ENCODE measurements around the gene LTF. TPM values are rescaled to one million over a fixed set of nuclear protein-coding genes. Genes with fewer than 3 reads are reported as not detected.

The LTF gene
- polyA plus RNA-seq (2013, experiment 1 of 4), result not detected
- polyA plus RNA-seq (2013, experiment 2 of 4), result not detected
- polyA plus RNA-seq (2013, experiment 3 of 4), result not detected
- not detected for polyA plus RNA-seq (2013, experiment 4 of 4)

DNA sequence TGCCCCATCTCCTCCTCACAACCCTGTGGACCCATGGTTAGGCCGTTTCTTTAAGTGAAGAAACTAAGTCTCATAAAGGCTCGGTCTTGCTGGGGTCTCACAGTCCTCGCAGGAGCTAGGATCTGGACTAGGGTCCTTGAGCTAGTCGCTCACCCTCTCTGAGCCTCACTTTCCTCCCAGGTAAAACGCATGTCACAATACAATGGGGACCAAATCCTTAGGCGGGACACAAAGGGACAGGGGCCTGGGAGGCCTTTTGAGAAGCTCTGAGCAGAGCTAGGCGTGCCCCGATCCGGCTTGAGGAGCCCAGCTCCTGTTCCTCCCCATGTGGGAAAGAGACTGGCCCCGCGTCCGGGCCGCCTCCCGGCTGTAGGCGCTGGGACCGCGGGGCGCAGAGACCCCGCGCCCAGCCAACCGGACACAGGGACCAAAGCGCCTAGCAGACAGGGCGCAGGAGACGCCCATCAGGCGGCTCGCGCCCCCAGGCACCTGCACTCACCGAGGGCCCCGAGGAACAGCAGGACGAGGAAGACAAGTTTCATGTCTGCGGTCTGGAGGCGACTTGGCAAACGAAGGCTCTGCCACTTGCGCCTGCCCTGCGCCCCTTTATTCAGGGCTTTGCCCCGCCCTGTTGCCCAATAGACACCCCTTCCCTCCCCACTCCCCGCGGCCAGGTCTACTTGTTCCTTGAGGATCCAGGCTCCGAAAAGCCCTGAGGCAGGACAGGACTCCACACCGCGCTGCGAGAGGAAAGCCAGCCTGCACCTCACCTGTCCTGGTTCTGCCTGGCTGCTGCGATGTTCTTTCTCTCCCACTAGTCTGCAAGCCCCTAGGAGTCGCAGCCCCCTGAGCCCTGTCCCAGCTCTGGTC lies at the start of gene LTF:
Gene LTF (minus strand): TSS at position 580 of the 870 bp plus-strand sequence. CDS start 38 bp downstream, at position 542.
- H3K27me3 ChIP-seq (ENCODE audit: control insufficient read depth, insufficient read depth, low read length, poor library complexity, severe bottlenecking), result no peaks in the 10 kb centered on the region
- 91 to 92% methylated on average over 44 of the region's 44 CpGs for WGBS, 2 experiments

GRCh38 chr3:46512191-46512749 lies 47.6 kb upstream of the LTF start:
- Histone ChIP-seq H3K9me3 (ENCODE audit: control insufficient read depth, low read length) (no peaks in the 10 kb centered on the region), H3K27ac (ENCODE audit: insufficient read depth, low read depth, low read length, poor library complexity, severe bottlenecking) (no peak overlapping the region), H3K27me3 (ENCODE audit: control insufficient read depth, insufficient read depth, low read length, poor library complexity, severe bottlenecking) (no peaks in the 10 kb centered on the region), H3K4me1 (ENCODE audit: control insufficient read depth, insufficient read depth, low read length) (no peaks in the 10 kb centered on the region), H3K36me3 (ENCODE audit: control insufficient read depth, insufficient read depth, low read length) (no peaks in the 10 kb centered on the region), H3K4me3 (ENCODE audit: insufficient read depth, low read depth, low read length) (no peak overlapping the region)
- WGBS, 2 experiments, result 89 to 93% methylated on average over 2 of the region's 2 CpGs

More for the DNA sequence above, at the start of gene LTF:
- Histone ChIP-seq H3K9me3 (ENCODE audit: control insufficient read depth, low read length) (no peaks in the 10 kb centered on the region), H3K4me3 (ENCODE audit: insufficient read depth, low read depth, low read length) (no peak within 1 kb of the TSS), H3K27ac (ENCODE audit: insufficient read depth, low read depth, low read length, poor library complexity, severe bottlenecking) (no peak within 1 kb of the TSS), H3K4me1 (ENCODE audit: control insufficient read depth, insufficient read depth, low read length) (no peaks in the 10 kb centered on the region), H3K36me3 (ENCODE audit: control insufficient read depth, insufficient read depth, low read length) (no peaks in the 10 kb centered on the region)

GRCh38 chr3:46509661-46510187 lies 45.0 kb upstream of the LTF start:
- no peaks in the 10 kb centered on the region for H3K9me3 ChIP-seq (ENCODE audit: control insufficient read depth, low read length)
- H3K4me3 ChIP-seq (ENCODE audit: insufficient read depth, low read depth, low read length), result no peak overlapping the region
- H3K27ac ChIP-seq (ENCODE audit: insufficient read depth, low read depth, low read length, poor library complexity, severe bottlenecking), result no peak overlapping the region
- H3K27me3 ChIP-seq (ENCODE audit: control insufficient read depth, insufficient read depth, low read length, poor library complexity, severe bottlenecking), result no peaks in the 10 kb centered on the region
- no peaks in the 10 kb centered on the region for H3K4me1 ChIP-seq (ENCODE audit: control insufficient read depth, insufficient read depth, low read length)
- H3K36me3 ChIP-seq (ENCODE audit: control insufficient read depth, insufficient read depth, low read length), result no peaks in the 10 kb centered on the region
- WGBS, 2 experiments, result 87 to 90% methylated on average over 4 of the region's 4 CpGs

DNA sequence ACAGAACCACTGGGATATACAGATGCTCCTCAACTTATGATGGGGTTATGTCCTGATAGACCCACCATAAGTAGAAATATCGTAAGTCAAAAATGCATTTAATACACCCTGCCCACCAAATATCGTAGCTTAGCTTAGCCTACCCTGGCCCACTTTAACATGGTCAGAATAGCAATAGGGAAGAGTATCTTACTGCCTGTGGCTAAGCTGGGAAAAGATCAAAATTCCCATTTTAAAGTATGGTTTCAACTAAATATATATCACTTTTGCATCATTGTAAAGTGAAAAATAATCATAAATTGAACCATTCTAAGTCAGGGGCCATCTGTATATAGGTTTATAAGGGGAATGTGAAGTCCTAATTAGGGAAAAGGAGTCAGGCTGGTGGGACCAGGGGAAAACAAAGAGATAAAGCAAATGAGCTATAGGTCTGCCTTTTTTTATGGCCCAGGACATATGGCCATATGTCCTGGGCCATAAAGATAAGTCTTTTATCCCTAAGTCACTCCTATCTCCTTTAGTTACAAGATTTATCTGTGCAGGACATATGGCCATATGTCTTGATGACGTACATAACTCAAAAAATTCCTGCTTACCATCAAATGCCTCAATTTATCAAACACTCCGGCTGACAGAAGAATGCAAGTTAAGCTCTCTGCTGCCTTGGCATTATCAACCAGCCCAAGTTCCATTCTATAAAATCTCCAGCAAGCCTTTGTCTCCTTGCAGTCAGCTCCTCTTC lies 44.3 kb upstream of the LTF start:
- WGBS, 2 experiments, result 89 to 94% methylated on average over 4 of the region's 4 CpGs
- Histone ChIP-seq H3K4me1 (ENCODE audit: control insufficient read depth, insufficient read depth, low read length) (no peaks in the 10 kb centered on the region), H3K9me3 (ENCODE audit: control insufficient read depth, low read length) (no peaks in the 10 kb centered on the region), H3K36me3 (ENCODE audit: control insufficient read depth, insufficient read depth, low read length) (no peaks in the 10 kb centered on the region), H3K27ac (ENCODE audit: insufficient read depth, low read depth, low read length, poor library complexity, severe bottlenecking) (no peak overlapping the region), H3K4me3 (ENCODE audit: insufficient read depth, low read depth, low read length) (no peak overlapping the region), H3K27me3 (ENCODE audit: control insufficient read depth, insufficient read depth, low read length, poor library complexity, severe bottlenecking) (no peaks in the 10 kb centered on the region)

- Histone ChIP-seq H3K9me3 (ENCODE audit: control insufficient read depth, low read length) (no peaks in the 10 kb centered on the region), H3K27me3 (ENCODE audit: control insufficient read depth, insufficient read depth, low read length, poor library complexity, severe bottlenecking) (no peaks in the 10 kb centered on the region), H3K36me3 (ENCODE audit: control insufficient read depth, insufficient read depth, low read length) (no peaks in the 10 kb centered on the region), H3K27ac (ENCODE audit: insufficient read depth, low read depth, low read length, poor library complexity, severe bottlenecking) (no peak overlapping the region), H3K4me3 (ENCODE audit: insufficient read depth, low read depth, low read length) (no peak overlapping the region), H3K4me1 (ENCODE audit: control insufficient read depth, insufficient read depth, low read length) (no peaks in the 10 kb centered on the region)
- 86 to 94% methylated on average over 3 of the region's 3 CpGs for WGBS, 2 experiments
Observed at GRCh38 chr3:46506526-46506925, 41.8 kb upstream of the LTF start.

DNA sequence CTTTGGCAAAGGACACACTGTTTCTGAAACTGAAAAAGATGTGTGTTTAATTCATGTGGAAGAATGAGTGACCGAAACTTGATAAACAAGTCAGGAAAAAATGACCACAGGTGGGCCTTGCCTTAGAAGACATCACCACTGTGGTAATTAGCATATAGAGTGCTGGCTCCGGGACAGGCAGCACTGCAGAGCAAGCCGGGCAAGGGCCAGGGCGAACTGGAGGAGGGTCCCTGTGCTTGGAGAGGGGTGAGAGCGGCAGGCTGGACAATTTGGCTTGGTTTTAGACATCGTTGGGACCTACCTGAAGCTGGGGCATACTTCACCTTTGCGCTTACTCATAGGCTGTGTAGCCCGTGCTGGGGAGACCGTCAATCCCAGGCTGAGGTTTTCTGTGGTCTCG lies 41.2 kb upstream of the LTF start:
- Histone ChIP-seq H3K4me3 (ENCODE audit: insufficient read depth, low read depth, low read length) (no peak overlapping the region), H3K9me3 (ENCODE audit: control insufficient read depth, low read length) (no peaks in the 10 kb centered on the region), H3K36me3 (ENCODE audit: control insufficient read depth, insufficient read depth, low read length) (no peaks in the 10 kb centered on the region), H3K4me1 (ENCODE audit: control insufficient read depth, insufficient read depth, low read length) (no peaks in the 10 kb centered on the region), H3K27me3 (ENCODE audit: control insufficient read depth, insufficient read depth, low read length, poor library complexity, severe bottlenecking) (no peaks in the 10 kb centered on the region), H3K27ac (ENCODE audit: insufficient read depth, low read depth, low read length, poor library complexity, severe bottlenecking) (no peak overlapping the region)
- 79% methylated on average over 10 of the region's 10 CpGs for WGBS, 2 experiments

DNA sequence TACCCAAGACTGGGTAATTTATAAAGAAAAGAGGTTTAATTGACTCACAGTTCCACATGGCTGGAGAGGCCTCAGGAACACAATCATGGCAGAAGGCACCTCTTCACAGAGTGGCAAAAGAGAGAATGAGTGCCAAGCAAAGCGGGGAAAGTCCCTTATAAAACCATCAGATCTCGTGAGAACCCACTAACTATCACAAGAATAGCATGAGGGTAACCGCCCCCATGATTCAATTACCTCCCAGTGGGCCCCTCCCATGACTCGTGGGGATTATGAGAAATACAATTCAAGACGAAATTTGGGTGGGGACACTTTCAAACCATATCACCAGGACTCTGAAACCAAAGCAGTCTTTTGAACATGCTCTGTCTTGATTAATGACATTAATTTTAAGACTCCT lies 40.1 kb upstream of the LTF start:
- no peak overlapping the region for H3K4me3 ChIP-seq (ENCODE audit: insufficient read depth, low read depth, low read length)
- no peaks in the 10 kb centered on the region for H3K9me3 ChIP-seq (ENCODE audit: control insufficient read depth, low read length)
- no peak overlapping the region for H3K27ac ChIP-seq (ENCODE audit: insufficient read depth, low read depth, low read length, poor library complexity, severe bottlenecking)
- no peaks in the 10 kb centered on the region for H3K4me1 ChIP-seq (ENCODE audit: control insufficient read depth, insufficient read depth, low read length)
- H3K27me3 ChIP-seq (ENCODE audit: control insufficient read depth, insufficient read depth, low read length, poor library complexity, severe bottlenecking), result no peaks in the 10 kb centered on the region
- 83 to 89% methylated on average over 5 of the region's 5 CpGs for whole genome bisulfite sequencing, 2 experiments
- no peaks in the 10 kb centered on the region for H3K36me3 ChIP-seq (ENCODE audit: control insufficient read depth, insufficient read depth, low read length)

GRCh38 chr3:46503200-46503874 lies 38.6 kb upstream of the LTF start:
- no peak overlapping the region for H3K4me3 ChIP-seq (ENCODE audit: insufficient read depth, low read depth, low read length)
- H3K27ac ChIP-seq (ENCODE audit: insufficient read depth, low read depth, low read length, poor library complexity, severe bottlenecking), result no peak overlapping the region
- no peaks in the 10 kb centered on the region for H3K4me1 ChIP-seq (ENCODE audit: control insufficient read depth, insufficient read depth, low read length)
- no peaks in the 10 kb centered on the region for H3K36me3 ChIP-seq (ENCODE audit: control insufficient read depth, insufficient read depth, low read length)
- no peaks in the 10 kb centered on the region for H3K27me3 ChIP-seq (ENCODE audit: control insufficient read depth, insufficient read depth, low read length, poor library complexity, severe bottlenecking)
- H3K9me3 ChIP-seq (ENCODE audit: control insufficient read depth, low read length), result no peaks in the 10 kb centered on the region
- 90% methylated on average over 7 of the region's 7 CpGs for WGBS, 2 experiments

GRCh38 chr3:46501702-46502101 lies 37.0 kb upstream of the LTF start:
- H3K27ac ChIP-seq (ENCODE audit: insufficient read depth, low read depth, low read length, poor library complexity, severe bottlenecking), result no peak overlapping the region
- no peaks in the 10 kb centered on the region for H3K36me3 ChIP-seq (ENCODE audit: control insufficient read depth, insufficient read depth, low read length)
- no peaks in the 10 kb centered on the region for H3K9me3 ChIP-seq (ENCODE audit: control insufficient read depth, low read length)
- no peaks in the 10 kb centered on the region for H3K27me3 ChIP-seq (ENCODE audit: control insufficient read depth, insufficient read depth, low read length, poor library complexity, severe bottlenecking)
- 90 to 95% methylated on average over 4 of the region's 4 CpGs for WGBS, 2 experiments
- H3K4me3 ChIP-seq (ENCODE audit: insufficient read depth, low read depth, low read length), result no peak overlapping the region
- no peaks in the 10 kb centered on the region for H3K4me1 ChIP-seq (ENCODE audit: control insufficient read depth, insufficient read depth, low read length)

Data from ectodermal cell (in vitro differentiated cells).